A549 (cell line): ENCODE results near the gene MCM6.

ENCODE experiments used
- CBX2 ChIP-seq: fragments of 200-600 bp; sonication (generic); IDR thresholded peaks from 2 replicates; pipeline ENCODE4 v1.6.1; 2016; ENCODE audit warnings: low read depth, mild to moderate bottlenecking, borderline replicate concordance
- CEBPB ChIP-seq, 2 experiments: fragments of >200 bp in 1 of 2; sonication (Bioruptor Twin) in 1 of 2; formaldehyde crosslinking in 1 of 2; IDR thresholded peaks; 2 replicates each; pipeline ENCODE4 v1.6.1; 2012 to 2016
- CHD2 ChIP-seq: fragments of 150-350 bp; IDR thresholded peaks from 2 replicates; pipeline ENCODE4 v1.6.1; 2014; ENCODE audit warnings: low read length; ENCODE audit not compliant: partially characterized antibody
- CTCF ChIP-seq: fragments of >200 bp; sonication (Bioruptor Twin); formaldehyde crosslinking; IDR thresholded peaks from 3 replicates; pipeline ENCODE4 v1.5.1; 2016
- EP300 ChIP-seq, 2 experiments: fragments of >200 bp; sonication (Bioruptor Twin); formaldehyde crosslinking; IDR thresholded peaks; 2 replicates in 1 of 2; 3 replicates in 1 of 2; pipeline ENCODE4 v1.6.1; 2016 to 2017
- HMGXB4 ChIP-seq: fragments of 250-450 bp; sonication (Bioruptor Pico); IDR thresholded peaks from 2 replicates; pipeline ENCODE4 v1.5.0; 2021; ENCODE audit warnings: mild to moderate bottlenecking, moderate library complexity, borderline replicate concordance
- MYC ChIP-seq: IDR thresholded peaks from 2 replicates; pipeline ENCODE4 v1.6.1; 2012; ENCODE audit warnings: mild to moderate bottlenecking, inconsistent platforms, low read length, improper control_type of control experiment, borderline replicate concordance
- POLR2A ChIP-seq: IDR thresholded peaks from 2 replicates; pipeline ENCODE4 v1.6.1; 2012; ENCODE audit warnings: mild to moderate bottlenecking, low read length
- RAD21 ChIP-seq, 2 experiments: fragments of >200 bp in 1 of 2; sonication (Bioruptor Twin) in 1 of 2; formaldehyde crosslinking in 1 of 2; IDR thresholded peaks in 1 of 2; conservative IDR thresholded peaks in 1 of 2; 2 replicates in 1 of 2; 3 replicates in 1 of 2; pipeline ENCODE4 v1.6.1; 2012 to 2018; ENCODE audit warnings: inconsistent platforms in 1 of 2
- RFX5 ChIP-seq: fragments of 450-650 bp; IDR thresholded peaks from 2 replicates; pipeline ENCODE4 v1.7.1; 2014; ENCODE audit warnings: antibody characterized with exemption, mild to moderate bottlenecking, moderate library complexity
- SMC3 ChIP-seq: fragments of >200 bp; sonication (Bioruptor Twin); formaldehyde crosslinking; IDR thresholded peaks from 3 replicates; pipeline ENCODE4 v1.6.1; 2018; ENCODE audit warnings: inconsistent platforms
- TF ChIP-seq, protein P1 (sequence below): fragments of 250-450 bp; sonication (Bioruptor Pico); IDR thresholded peaks from 2 replicates; pipeline ENCODE4 v1.5.0; 2020; ENCODE audit warnings: low read depth, mild to moderate bottlenecking, moderate library complexity
- TF ChIP-seq, protein P2 (sequence below): fragments of 200-600 bp; sonication (generic); IDR thresholded peaks from 2 replicates; pipeline ENCODE4 v1.6.1; 2016; ENCODE audit warnings: antibody characterized with exemption, mild to moderate bottlenecking, moderate library complexity

- TF ChIP-seq CHD2 (no peak), CTCF (no peak), RFX5 (no peak), SMC3 (no peak), POLR2A (no peak), EP300 (IDR thresholded peaks at IDR 0.05) (no peak), CEBPB (IDR thresholded peaks at IDR 0.05) (no peak), RAD21 (conservative IDR thresholded peaks at IDR 0.05 in 1 of 2, IDR thresholded peaks at IDR 0.05 in 1 of 2) (no peak), CBX2 (no peak), HMGXB4 (no peak), MYC (no peak)
- TF ChIP-seq, protein P1, sequence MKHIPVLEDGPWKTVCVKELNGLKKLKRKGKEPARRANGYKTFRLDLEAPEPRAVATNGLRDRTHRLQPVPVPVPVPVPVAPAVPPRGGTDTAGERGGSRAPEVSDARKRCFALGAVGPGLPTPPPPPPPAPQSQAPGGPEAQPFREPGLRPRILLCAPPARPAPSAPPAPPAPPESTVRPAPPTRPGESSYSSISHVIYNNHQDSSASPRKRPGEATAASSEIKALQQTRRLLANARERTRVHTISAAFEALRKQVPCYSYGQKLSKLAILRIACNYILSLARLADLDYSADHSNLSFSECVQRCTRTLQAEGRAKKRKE: no peak
- TF ChIP-seq, protein P2, sequence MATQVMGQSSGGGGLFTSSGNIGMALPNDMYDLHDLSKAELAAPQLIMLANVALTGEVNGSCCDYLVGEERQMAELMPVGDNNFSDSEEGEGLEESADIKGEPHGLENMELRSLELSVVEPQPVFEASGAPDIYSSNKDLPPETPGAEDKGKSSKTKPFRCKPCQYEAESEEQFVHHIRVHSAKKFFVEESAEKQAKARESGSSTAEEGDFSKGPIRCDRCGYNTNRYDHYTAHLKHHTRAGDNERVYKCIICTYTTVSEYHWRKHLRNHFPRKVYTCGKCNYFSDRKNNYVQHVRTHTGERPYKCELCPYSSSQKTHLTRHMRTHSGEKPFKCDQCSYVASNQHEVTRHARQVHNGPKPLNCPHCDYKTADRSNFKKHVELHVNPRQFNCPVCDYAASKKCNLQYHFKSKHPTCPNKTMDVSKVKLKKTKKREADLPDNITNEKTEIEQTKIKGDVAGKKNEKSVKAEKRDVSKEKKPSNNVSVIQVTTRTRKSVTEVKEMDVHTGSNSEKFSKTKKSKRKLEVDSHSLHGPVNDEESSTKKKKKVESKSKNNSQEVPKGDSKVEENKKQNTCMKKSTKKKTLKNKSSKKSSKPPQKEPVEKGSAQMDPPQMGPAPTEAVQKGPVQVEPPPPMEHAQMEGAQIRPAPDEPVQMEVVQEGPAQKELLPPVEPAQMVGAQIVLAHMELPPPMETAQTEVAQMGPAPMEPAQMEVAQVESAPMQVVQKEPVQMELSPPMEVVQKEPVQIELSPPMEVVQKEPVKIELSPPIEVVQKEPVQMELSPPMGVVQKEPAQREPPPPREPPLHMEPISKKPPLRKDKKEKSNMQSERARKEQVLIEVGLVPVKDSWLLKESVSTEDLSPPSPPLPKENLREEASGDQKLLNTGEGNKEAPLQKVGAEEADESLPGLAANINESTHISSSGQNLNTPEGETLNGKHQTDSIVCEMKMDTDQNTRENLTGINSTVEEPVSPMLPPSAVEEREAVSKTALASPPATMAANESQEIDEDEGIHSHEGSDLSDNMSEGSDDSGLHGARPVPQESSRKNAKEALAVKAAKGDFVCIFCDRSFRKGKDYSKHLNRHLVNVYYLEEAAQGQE: no peak
Observed at GRCh38 chr2:135904341-135904989, 28.2 kb upstream of the MCM6 start.
